ELR (cell line): ENCODE data around the gene USP36.
"Not testable (repeated sequence)": the region's sequence is repeated elsewhere in the genome, so short reads cannot be mapped to it uniquely, and the experiment has no call there.

Experiments used
- DNase-seq: peaks from one replicate; pipeline ENCODE4 v3.0.0-alpha.2; 2015; ENCODE audit warnings: low read depth

The USP36 gene

DNA sequence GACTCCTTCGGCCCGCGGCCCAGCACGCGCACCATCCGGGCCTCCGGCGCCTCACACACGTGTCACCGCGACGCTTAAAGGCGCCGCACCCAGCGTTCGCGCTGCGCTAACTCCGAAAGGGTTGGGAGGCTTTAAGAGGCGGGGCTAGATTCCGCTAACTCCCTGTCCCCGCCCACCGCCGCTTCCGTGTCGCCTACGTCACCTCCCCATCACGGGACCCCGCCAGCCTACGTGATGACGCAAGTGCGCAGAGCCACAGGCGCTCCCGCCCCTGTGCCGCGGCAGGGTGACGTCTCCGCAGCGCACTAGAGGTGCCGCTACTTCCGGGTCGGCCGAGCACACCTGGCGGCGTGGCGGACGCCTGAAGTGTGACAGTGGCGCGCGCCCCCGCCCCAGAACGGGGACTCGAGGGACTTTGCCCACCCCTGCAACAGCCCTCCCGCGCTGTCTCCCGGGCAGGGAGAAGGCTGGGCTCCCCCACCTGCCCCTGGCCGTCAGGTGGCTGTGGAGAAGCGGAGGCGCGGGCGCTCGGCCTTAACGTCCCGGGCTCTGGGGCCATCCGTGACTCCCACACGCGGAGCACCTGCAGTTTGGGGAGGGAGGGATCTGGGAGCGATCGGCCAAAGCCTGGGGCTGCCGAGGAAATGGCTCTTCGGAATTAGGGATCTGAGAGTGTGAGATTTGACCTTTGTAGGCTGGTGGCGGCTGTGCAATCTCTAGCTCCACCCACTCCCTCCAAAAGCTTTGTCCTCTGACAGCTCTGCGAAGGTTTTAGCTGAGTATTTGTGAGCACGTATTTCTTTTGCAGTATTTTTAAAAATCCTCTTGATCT is at the start of gene USP36:
Gene USP36, minus strand, starts transcription at position 35 of the 832 bp plus-strand sequence. CDS start 4,451 bp downstream, outside the sequence.
- DNase-seq, result peak; percentile 100

DNA sequence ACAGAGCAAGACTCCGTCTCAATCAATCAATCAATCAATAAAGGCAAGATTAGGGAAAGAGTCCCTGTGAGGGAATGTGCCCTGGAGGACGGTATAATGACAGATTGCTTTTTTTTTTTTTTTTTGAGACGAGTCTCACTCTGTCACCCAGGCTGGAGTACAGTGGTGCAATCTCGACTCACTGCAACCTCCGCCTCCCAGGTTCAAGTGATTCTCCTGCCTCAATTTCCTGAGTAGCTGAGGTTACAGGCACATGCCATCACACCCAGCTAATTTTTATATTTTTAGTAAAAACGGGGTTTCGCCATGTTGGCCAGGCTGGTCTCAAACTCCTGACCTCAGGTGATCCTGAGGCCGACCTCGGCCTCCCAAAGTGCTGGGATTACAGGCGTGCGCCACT is 49.5 kb upstream of the USP36 start:
- not testable (repeated sequence) for DNase-seq

DNA sequence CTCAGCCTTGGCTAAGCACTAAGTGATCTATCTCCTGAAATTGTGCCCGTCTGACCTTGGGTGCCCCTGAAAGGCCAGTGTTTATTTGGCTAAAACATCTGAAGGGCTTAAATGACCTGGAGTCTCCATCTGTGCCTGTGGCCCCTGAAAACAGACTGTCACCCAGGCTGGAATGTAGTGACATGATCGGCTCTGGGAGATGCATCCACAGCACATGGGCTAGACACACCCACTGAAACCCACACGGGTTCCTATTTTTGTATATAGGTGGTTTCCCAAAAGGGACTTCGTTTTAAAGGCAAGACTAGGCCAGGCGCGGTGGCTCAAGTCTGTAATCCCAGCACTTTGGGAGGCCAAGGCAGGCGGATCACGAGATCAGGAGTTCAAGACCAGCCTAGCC is 48.9 kb upstream of the USP36 start:
- no peak for DNase-seq

DNA sequence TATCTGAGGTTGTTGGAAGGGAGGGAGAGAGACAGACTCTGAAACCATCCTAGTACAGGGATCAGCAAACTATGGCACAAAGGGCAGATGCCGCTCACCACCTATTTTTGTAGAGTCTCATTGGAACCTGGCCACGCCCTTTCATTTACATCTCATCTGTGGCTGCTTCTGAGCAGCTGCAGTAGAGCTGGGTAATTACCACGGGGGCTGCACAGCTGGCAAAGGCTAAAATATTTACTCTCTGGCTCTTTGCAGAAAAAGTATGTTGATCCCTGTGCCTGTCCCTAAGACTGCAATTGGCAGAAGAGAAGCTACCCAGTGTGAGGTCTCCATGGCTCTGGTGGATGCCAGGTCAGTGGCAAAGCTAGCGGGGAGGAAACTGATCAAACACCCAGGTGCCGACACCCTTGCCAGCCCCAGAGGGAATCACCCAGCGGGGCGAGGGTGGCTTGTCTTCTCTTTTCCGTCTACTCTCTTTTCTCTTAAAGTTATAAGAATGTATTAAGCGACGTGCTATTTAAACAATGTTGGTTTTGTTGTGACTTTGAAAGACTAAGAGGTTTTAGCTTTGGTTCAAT is 48.4 kb upstream of the USP36 start:
- DNase-seq, result no peak

DNA sequence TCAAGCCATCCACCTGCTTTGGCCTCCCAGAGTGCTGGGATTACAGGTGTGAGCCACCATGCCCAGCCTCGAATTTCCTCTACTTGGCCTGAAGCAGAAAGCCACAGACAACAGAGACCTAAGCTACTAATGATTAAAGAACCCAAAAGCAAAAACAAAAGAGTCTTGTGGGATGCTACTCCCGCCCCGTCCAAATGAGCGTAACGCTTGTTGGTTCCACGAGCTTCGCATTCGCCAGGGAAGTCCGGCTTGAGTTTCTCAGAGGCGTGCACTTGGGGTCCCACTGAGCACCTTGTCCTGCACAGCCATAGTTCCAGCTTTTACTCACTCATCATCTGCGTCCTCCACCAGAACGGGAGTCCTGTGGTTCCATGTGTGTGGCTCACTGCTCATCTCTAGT is 46.3 kb upstream of the USP36 start:
- no peak for DNase-seq

DNA sequence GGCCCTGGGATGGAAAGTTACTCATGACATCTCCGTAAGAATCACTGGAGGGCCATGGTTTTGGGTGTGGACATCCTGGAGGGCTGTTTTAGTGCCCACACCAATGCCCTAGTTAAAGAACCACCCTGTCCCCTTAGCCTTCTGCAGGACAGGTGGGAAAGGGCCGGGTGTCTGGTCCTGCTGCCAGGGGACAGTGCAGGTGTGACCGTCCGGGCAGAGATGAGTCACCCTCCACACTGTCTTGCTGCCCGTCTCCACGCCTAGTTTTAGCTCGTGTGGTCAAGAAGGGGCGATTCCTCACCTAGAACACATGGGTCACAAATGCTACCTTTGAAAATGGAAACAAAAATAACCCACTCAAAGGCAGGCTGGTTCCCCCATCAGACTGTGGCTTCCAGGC is 45.3 kb upstream of the USP36 start:
- DNase-seq, result no peak

DNA sequence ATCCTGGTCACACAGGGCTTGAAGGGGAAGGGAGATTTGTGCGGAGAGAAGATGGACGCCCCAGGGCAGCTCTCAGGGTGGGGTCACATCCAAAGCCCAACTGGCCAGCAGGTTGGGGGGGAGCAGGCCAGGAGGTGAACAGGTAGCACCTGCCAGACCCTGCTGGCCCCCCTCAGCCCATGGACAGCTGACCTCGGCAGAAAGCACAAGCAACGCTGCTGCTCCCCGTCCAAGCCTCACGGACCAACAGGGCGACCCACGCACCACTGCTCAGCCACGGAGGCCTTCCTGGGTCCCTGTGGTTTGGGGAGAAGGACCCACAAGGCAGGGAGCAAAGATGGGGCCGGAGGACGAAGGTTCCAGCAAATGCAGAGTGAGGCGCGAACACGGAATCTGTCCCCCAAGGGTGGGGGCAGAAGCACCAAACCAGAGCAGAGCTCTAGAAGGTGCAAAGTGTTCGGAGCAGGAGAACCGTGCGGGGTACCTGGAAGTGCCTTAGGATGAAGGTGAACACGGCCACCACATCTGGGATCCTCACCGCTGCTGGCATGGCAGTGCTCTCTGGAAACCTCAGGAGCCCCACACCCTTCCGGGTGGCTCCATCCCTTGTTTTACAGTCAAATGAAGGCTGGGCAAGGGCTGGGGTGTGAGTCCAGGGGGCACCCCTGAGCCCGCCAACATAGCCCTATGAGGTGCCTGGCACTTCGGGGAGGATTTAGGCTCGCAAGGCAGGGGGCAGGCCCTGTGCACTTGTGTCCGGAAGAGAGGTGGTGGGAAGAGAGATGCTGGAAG is 44.5 kb upstream of the USP36 start:
- no peak for DNase-seq

DNA sequence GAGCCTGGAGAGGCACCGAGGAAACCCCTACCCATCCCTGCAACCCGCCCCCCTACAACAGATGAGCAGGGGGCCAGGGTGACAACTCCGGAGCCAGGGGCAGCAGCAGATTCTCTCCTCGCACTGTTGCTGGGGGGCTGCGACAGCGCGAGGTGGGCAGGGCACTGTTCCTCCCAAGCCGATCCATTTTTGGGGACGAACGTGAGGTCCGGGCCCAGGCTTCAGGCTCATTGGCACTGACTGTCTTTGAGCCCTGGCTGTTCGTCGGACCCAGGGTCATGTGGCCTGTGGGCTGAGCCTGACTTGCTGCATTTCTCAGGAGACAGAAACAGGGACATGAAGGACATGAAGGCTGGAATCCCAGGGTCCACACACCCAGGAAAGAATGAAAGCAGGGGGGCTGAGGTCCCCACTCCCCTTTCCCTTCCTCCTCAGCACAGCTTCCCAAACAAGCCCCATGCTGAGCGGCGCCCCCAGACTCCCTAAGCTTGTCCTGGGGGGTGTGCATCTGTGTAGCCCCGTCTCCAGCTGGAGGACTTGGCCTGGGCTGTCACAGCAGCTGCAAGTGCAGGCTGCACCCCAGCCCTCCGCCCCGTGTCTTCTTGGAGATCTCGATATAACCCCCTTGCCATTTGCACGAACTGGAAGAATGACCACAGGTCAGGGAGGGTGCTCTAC is 43.7 kb upstream of the USP36 start:
- peak; percentile 60 for DNase-seq

DNA sequence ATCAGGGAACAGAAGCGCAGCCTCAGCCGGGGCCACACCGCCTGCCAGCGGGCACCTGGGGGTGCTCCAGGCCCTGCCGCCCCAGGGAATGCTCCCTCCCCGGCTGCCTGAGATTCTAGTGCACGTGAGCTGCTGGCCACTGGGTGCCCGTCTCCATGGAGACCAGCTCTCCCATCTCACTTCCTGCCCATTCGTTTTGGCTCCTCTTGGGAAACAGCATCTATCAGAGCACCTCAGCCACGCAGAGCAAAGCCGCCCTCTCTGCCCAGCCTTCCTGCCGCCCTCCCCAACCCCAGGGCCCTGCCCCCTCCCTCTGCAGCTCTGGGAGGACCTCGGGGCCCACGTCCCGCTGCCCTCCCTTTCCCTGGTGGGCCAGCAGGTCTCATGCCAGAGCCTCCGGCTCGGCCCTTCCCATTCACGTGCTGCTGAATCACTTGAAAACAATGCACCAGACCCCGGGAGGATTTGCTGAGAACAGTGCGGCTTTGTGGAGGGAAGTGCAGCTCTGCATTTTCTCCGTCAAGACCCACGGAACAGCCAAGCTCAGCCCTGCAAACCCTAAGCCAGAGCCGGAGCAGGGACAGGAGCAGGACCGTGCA is 43.0 kb upstream of the USP36 start:
- DNase-seq, result peak; percentile 99

DNA sequence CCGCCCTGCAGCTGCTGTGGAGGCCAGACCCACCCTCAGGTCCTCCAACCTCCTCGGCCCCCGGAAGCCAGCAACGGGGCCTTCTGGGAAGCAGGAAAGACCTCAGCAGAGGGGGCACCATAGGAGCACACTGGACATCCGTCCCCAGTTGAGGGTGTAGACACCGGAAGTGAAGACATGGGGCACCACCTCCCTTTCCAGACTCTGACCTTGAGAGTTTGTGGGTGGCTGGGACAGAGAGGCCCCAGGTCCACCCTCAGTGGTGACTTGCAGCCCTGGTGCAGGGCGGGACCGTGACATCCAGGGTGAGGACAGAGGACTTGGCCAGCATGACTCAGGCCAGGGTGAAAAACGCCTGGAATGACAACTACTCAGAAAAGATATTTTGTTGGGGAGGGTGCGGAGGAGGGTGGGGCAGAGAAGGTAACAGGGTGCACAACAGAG is 42.5 kb upstream of the USP36 start:
- DNase-seq, result peak; percentile 92

DNA sequence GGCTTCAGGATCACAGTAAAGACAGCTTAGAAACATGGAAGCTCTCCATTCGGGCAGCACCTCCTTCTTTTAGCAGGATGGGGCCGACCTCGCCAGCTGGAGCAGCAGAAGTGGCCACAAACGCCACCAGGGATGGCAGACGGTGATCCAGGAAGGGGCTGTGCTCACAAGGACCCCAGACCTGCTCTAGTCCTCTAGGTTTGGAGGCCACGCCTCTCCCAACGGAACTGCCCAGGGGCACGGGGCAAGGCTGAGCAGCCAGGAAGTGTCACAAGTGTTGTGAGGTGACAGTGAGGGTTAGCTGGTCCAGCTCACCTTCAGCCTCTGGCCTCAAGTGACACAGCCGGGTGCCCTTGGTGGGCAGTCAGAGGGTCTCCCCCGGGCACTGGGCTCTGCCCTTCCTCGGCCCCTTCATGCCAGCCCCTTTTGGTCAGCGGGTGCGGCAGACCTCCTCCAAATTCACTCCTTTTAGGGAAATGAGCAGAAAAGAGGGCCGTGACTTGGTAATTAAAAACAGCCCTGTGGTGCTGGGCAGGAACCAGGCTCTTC is 42.0 kb upstream of the USP36 start:
- DNase-seq, result peak; percentile 42

DNA sequence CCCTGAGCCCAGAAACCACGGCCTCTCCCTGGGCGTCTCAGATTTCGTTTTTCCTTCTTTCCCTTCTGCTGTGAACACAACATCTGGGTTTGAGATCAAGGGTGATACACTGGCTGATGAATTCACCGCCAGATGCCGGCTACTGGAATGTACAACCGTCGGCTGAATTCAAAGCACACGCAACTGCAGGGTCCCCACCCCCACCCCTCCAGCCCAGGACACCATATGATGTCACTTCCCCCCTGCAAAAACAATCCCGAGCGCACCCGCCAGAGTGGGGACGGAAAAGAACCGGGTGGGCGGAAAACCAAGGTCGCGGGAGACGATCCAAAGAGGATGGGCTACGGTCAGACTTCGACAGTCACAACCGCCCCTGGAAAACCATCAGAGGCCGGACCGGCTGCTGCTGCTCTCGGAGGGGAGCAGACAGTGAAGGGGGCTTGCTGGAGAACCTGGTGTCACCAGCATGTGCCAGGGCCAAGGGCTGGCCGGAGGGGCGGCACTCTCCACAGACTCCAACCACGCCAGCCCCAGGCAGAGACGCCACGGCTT is 39.1 kb upstream of the USP36 start:
- DNase-seq, result peak; percentile 97

DNA sequence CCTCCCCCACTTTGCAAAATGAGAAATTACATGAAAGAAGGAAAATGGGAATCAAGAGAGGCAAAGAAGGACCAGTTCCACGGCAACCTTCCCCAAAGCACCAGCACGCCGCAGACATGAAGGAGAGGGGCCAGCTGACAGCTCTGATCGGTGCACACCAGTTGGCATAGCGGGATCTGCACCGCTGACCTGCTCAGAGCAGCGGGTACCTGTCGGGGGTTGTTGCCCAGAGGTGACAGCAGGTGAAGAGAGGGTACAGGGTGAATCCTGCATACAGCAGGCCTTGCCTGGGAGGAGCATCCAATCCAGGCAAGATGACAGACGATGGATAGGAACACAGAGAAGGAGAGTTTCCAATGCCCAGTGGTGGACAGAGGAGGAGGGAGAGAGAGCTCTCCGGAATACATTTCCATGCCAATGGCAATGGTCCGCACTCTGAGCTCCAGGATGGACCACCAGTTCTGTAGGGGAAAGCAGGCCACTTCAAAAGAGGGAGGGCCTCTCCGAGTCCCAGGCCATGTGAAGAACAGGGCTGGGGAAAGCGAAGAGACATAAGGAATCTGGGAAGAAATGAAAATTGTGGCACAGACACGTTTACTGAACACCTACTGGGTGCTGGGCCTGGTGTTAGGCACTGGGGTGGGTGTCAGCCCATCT is 38.4 kb upstream of the USP36 start:
- no peak for DNase-seq

DNA sequence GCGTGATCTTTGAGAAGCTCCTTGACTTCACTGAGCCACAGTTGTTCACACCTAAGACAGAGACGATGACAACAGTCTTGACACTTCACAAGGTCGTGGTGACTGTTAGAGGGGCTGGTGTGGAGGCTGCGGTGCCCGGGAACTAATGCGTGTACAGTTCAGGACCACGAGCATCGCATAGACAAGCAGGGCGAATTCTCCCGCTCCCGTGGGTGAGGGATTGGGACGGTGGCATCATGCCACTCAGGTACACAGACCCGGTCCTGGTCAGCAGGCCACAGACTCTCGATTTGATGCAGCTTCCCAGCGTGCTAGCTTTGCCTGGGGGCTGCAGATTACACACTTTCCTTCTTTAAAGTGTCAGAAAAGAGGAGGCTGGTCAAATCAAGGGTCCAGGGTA is 37.6 kb upstream of the USP36 start:
- DNase-seq, result no peak

DNA sequence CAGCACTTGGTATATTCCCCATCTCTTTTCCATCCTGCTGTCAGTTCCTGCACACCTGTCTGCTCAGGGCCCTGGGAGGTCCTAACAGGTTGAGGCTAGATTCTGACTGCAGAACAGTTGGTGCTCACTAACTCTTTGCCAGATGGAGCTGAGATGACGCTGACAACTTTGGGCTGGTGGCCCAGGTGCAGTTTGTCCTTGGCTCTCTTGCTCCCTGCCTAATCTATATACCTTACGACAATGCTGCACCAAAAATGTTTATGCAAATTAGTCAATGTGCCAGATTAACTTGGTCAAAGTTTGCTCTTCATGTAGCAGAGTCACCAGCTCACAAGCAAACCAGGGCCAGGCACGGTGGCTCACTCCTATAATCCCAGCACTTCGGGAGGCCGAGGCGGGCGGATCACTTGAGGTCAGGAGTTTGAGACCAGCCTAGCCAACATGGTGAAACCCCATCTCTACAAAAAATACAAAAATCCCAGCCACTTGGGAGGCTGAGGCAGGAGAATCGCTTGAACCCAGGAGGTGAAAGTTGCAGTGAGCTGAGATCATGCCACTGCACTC is 36.4 kb upstream of the USP36 start:
- DNase-seq, result not testable (repeated sequence)

DNA sequence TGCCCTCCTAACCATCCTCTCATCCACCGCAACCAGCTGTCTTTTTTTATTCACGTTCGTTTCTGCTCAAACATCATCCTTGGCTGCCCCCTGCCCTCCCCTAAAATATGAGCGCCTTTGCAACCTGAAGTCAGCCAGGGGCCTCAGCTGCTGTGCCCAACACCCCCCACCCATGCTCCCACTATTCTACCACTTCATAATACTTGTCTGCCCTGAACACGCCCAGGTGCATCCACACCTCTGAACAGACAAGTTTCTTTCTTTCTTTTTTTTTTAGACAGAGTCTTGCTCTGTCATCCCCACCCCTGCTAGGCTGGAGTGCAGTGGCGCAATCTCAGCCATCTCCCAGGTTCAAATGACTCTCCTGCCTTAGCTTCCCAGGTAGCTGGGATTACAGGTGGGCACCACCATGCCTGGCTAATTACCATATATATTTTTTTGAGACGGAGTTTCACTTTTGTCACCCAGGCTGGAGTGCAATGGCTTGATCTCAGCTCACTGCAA is 35.5 kb upstream of the USP36 start:
- DNase-seq, result no peak

DNA sequence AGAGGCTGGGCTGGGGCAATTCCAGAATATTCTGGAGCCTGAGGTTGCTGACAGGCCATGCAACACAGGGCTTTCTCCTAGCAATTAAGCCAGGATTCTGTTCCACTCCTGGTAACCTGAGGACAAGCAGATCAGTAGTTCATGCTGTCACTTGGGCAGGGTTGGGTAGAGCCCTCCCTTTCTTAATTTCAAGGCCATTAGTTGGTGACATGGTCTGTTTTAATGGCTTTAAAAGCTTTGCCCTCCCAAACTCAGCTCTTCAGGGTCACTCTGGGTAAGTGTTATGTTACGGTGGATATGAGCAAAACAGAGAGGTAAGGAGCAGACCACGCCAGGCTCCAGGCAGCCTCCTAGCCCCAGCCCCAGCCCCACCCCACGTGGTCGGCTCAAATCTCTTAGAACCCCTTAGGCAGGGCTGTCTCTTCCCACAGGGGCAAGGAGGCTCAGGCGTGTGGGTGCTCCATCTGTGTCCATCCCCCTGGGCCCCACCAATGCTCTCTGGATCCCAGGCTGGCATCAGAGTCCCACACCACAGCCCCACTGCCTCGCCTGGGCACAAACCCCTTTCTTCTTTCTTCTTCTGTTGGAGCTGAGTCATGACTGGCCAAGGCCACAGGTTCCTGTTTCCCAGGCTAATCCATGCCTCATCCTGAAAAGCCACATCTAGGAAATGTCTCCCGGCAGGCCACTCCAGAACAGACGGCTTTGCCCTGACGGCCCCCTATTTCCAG is 34.9 kb upstream of the USP36 start:
- peak; percentile 80 for DNase-seq

DNA sequence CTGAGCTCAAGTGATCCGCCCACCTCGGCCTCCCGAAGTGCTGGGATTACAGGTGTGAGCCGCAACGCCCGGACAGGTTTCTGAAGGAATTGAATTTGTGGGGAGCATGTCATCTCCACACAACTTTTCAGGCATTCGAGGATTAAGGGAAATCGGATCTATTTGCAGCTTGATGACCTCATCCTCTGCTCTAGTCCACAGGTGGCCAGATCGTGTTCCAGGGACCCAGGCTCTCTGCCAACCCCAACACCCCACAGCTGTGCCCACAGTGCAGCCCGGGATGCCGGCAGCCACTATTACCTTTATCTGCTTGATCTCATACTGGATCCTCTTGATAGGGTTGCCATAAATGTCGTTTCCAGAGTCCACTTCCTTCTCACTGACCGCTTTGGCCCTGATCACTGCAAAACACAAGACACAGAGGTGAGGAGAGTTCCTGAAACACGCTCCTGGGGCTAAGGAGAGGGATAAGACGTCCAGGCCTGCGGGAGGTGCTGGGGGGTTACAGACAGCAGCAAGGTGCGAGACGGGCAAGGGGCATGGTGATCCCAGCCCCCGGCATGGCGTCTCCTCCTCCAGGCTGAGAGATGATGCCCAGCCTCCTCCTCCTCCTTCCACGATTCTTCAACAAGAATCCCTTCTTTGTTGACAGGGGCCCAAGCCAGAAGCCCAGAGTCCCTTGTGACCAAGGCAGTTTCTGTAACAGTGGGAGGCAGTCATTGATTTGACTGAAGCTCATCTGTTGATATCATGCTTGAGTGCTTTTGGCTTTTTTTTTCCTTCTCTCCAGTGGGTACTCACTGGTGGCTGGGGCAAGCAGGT is 33.1 kb upstream of the USP36 start:
- DNase-seq, result no peak

DNA sequence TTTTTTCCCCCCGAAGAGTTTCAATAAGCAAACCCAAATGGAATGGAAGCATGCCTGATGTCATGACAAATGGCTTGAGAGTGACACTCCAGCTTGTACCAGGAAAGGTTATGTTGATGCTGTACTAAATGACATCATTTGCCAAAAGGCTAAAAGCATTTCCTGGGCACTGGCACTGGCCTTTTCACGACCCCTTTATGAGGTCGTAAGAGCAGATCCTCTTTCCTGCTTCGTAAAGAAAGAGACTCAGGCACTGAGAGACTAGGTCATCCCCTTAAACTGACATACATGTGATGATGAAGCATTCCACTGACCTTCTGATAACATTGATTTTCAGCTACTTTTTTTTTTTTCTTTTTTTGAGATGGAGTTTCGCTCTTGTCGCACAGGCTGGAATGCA is 31.9 kb upstream of the USP36 start:
- no peak for DNase-seq
